Lung (tissue), 12 donors: ENCODE results near the gene ADAM22. TPM values are rescaled to one million over a fixed set of nuclear protein-coding genes. Genes with fewer than 3 reads are reported as not detected.

Experiments
- ATAC-seq: fragments of 200-7000 bp; cut with Tn5 transposase; one replicate; pipeline ENCODE4 v1.9.1; 2020; ENCODE audit warnings: moderate number of reproducible peaks; ENCODE audit not compliant: insufficient read depth, low FRiP score
- DNase-seq, 3 donors: peaks; one replicate each; pipeline ENCODE4 v3.0.0-alpha.2; 2013 to 2017
- H3K27ac ChIP-seq, 2 donors: one replicate each; pipeline ENCODE4 v1.5.1; 2013; ENCODE audit warnings: mild to moderate bottlenecking in 2 of 2, moderate library complexity in 2 of 2, control low read depth in 1 of 2, inconsistent platforms in 1 of 2, low read depth in 1 of 2, low read length in 1 of 2
- H3K27me3 ChIP-seq, 3 donors: one replicate each; pipeline ENCODE4 v1.5.1; 2013; ENCODE audit warnings: low read length in 2 of 3; ENCODE audit not compliant: control insufficient read depth in 3 of 3, insufficient read depth in 3 of 3
- H3K36me3 ChIP-seq, 4 donors: one replicate each; pipeline ENCODE4 v1.5.1; 2013; ENCODE audit warnings: low read length in 4 of 4, mild to moderate bottlenecking in 1 of 4, moderate library complexity in 1 of 4; ENCODE audit not compliant: control insufficient read depth in 4 of 4, insufficient read depth in 4 of 4
- H3K4me1 ChIP-seq, 5 donors: one replicate each; pipeline ENCODE4 v1.5.1; 2013; ENCODE audit warnings: low read length in 5 of 5, mild to moderate bottlenecking in 2 of 5, moderate library complexity in 1 of 5; ENCODE audit not compliant: control insufficient read depth in 5 of 5, insufficient read depth in 5 of 5
- H3K4me3 ChIP-seq: one replicate; pipeline ENCODE4 v1.5.1; 2013; ENCODE audit warnings: mild to moderate bottlenecking, control low read depth, moderate library complexity
- H3K9ac ChIP-seq, 2 donors: one replicate each; pipeline ENCODE4 v1.5.1; 2013; ENCODE audit warnings: low read length in 2 of 2, control low read depth in 1 of 2; ENCODE audit not compliant: insufficient read depth in 1 of 2
- H3K9me3 ChIP-seq, 4 donors: one replicate each; pipeline ENCODE4 v1.5.1; 2013; ENCODE audit warnings: low read length in 3 of 4, mild to moderate bottlenecking in 1 of 4, moderate library complexity in 1 of 4; ENCODE audit not compliant: control insufficient read depth in 4 of 4, insufficient read depth in 3 of 4
- CTCF ChIP-seq: IDR thresholded peaks from 2 replicates; pipeline ENCODE4 v1.5.1; 2012; ENCODE audit warnings: mild to moderate bottlenecking; ENCODE audit errors: control extremely low read depth, extremely low read depth
- WGBS, 2 donors: extraction: QIAGEN DNeasy Blood & Tissue Kit; methylation state at CpG; one replicate each; pipeline ENCODE4 v1.1.7; 2013; 5-methylcytosine and 5-hydroxymethylcytosine counted together
- polyA plus RNA-seq, 2 donors: library from polyadenylated mRNA; stranded (reverse); fragments of 200-250 nt; gene quantifications; one replicate each; pipeline ENCODE4 v1.2.1, GENCODE V29; 2013
- total RNA-seq, 2 donors: library from RNA; depleted of rRNA in 1 of 2; stranded (reverse); fragments of >200 nt in 1 of 2; gene quantifications; one replicate each; pipeline ENCODE4 v1.2.1, GENCODE V29; 2014 to 2021
- donor health status: control.
- donor health status: control.
- donor health status: Bipolar disorder and iron deficiency.
- donor health status: healthy.
- donor health status: DM: yes; HTN: yes; CAD: no.

The ADAM22 gene
- total and polyA plus RNA-seq, 4 donors: 0.13 to 17.7 (median 0.97) TPM

GRCh38 chr7:88073626-88074025, 139.6 kb downstream of the ADAM22 start:
- Histone ChIP-seq H3K4me3 (no peak overlapping the region), H3K4me1 (peaks cover 0 to 33% (median 0%) of the 10 kb centered on the region in 5 donors), H3K27me3 (no peaks in the 10 kb centered on the region), H3K9me3 (peaks cover 0 to 4% (median 0%) of the 10 kb centered on the region in 4 donors), H3K9ac (no peak overlapping the region), H3K27ac (no peak overlapping the region), H3K36me3 (no peaks in the 10 kb centered on the region)
- no peak for TF ChIP-seq CTCF
- DNase-seq: no peak
- no peak for ATAC-seq
- 68 to 70% methylated on average over 1 of the region's 1 CpG for WGBS, 2 donors

GRCh38 chr7:88075216-88075615, 141.2 kb downstream of the ADAM22 start:
- Histone ChIP-seq H3K4me3 (no peak overlapping the region), H3K27me3 (no peaks in the 10 kb centered on the region), H3K9ac (no peak overlapping the region), H3K27ac (no peak overlapping the region), H3K9me3 (peaks cover 0 to 2% (median 0%) of the 10 kb centered on the region in 4 donors), H3K36me3 (no peaks in the 10 kb centered on the region), H3K4me1 (peaks cover 0 to 33% (median 0%) of the 10 kb centered on the region in 5 donors)
- ATAC-seq (no peak), DNase-seq (no peak)
- 77 to 90% methylated on average over 2 of the region's 2 CpGs for WGBS, 2 donors
- no peak for TF ChIP-seq CTCF

GRCh38 chr7:88083883-88084282, 149.8 kb downstream of the ADAM22 start:
- H3K27ac ChIP-seq: no peak overlapping the region
- H3K4me1 ChIP-seq: peaks cover 0 to 9% (median 0%) of the 10 kb centered on the region in 5 donors
- no peak for TF ChIP-seq CTCF
- WGBS, 2 donors: 45 to 46% methylated on average over 2 of the region's 2 CpGs
- DNase-seq (no peak), ATAC-seq (no peak)
- no peak overlapping the region for H3K4me3 ChIP-seq
- no peaks in the 10 kb centered on the region for H3K27me3 ChIP-seq
- no peaks in the 10 kb centered on the region for H3K9me3 ChIP-seq
- H3K9ac ChIP-seq: no peak overlapping the region
- H3K36me3 ChIP-seq: no peaks in the 10 kb centered on the region

- TF ChIP-seq CTCF: no peak
- 56 to 79% methylated on average over 1 of the region's 1 CpG for WGBS, 2 donors
- no peaks in the 10 kb centered on the region for H3K9me3 ChIP-seq
- H3K36me3 ChIP-seq: no peaks in the 10 kb centered on the region
- no peaks in the 10 kb centered on the region for H3K27me3 ChIP-seq
- DNase-seq: peak in 2 of 3 donors; percentile 44 to 52
- H3K9ac ChIP-seq: no peak overlapping the region
- no peak overlapping the region for H3K4me3 ChIP-seq
- ATAC-seq: no peak
- peaks cover 0 to 39% (median 2%) of the 10 kb centered on the region in 5 donors for H3K4me1 ChIP-seq
- no peak overlapping the region for H3K27ac ChIP-seq
Measured at GRCh38 chr7:88089561-88089960, 155.5 kb downstream of the ADAM22 start.
